HepG2 (cell line): ENCODE results near the gene FOSL2. TPM values are rescaled to one million over a fixed set of nuclear protein-coding genes. Genes with fewer than 3 reads are reported as not detected.

ENCODE experiments used
- CTCF ChIP-seq: sonication (generic); formaldehyde crosslinking; IDR thresholded peaks from 2 replicates; pipeline ENCODE4 v1.5.0; 2020; ENCODE audit warnings: mild to moderate bottlenecking, missing genetic modification reagents, moderate library complexity
- GPN1 ChIP-seq: sonication (generic); formaldehyde crosslinking; IDR thresholded peaks from 2 replicates; pipeline ENCODE4 v1.5.1; 2020; ENCODE audit warnings: missing genetic modification reagents, borderline replicate concordance
- ISL2 ChIP-seq: sonication (generic); formaldehyde crosslinking; IDR thresholded peaks from 2 replicates; pipeline ENCODE4 v1.5.0; 2020; ENCODE audit warnings: missing genetic modification reagents
- ONECUT2 ChIP-seq: sonication (generic); formaldehyde crosslinking; IDR thresholded peaks from 2 replicates; pipeline ENCODE4 v1.4.0; 2020; ENCODE audit warnings: missing genetic modification reagents
- PPARG ChIP-seq: conservative IDR thresholded peaks from 2 replicates; pipeline ENCODE4 v1.6.1; 2016; ENCODE audit warnings: missing biosample characterization, missing genetic modification reagents
- SETDB1 ChIP-seq: sonication (generic); formaldehyde crosslinking; IDR thresholded peaks from 2 replicates; pipeline ENCODE4 v1.5.1; 2020; ENCODE audit warnings: missing genetic modification reagents, mild to moderate bottlenecking, borderline replicate concordance
- TOPORS ChIP-seq: sonication (generic); formaldehyde crosslinking; IDR thresholded peaks from 2 replicates; pipeline ENCODE4 v1.8.0; 2023; ENCODE audit warnings: mild to moderate bottlenecking, missing genetic modification reagents
- ZFP36L1 ChIP-seq: sonication (generic); formaldehyde crosslinking; IDR thresholded peaks from 2 replicates; pipeline ENCODE4 v1.8.0; 2022; ENCODE audit warnings: mild to moderate bottlenecking, missing genetic modification reagents, moderate library complexity
- ZFP37 ChIP-seq: sonication (generic); formaldehyde crosslinking; IDR thresholded peaks from 2 replicates; pipeline ENCODE4 v1.4.0; 2020; ENCODE audit warnings: missing genetic modification reagents, borderline replicate concordance
- ZNF18 ChIP-seq: sonication (generic); formaldehyde crosslinking; IDR thresholded peaks from 2 replicates; pipeline ENCODE4 v1.8.0; 2022; ENCODE audit warnings: mild to moderate bottlenecking, missing genetic modification reagents; ENCODE audit not compliant: insufficient replicate concordance
- ZNF20 ChIP-seq: sonication (generic); formaldehyde crosslinking; IDR thresholded peaks from 2 replicates; pipeline ENCODE4 v1.4.0; 2020; ENCODE audit warnings: mild to moderate bottlenecking, moderate library complexity, missing genetic modification reagents
- ZNF761 ChIP-seq: sonication (generic); formaldehyde crosslinking; conservative IDR thresholded peaks from 2 replicates; pipeline ENCODE4 v1.4.0; 2020; ENCODE audit warnings: mild to moderate bottlenecking, missing genetic modification reagents
- ZSCAN20 ChIP-seq: sonication (generic); formaldehyde crosslinking; IDR thresholded peaks from 2 replicates; pipeline ENCODE4 v1.4.0; 2020; ENCODE audit warnings: missing genetic modification reagents, mild to moderate bottlenecking, borderline replicate concordance
- polyA plus RNA-seq, 8 experiments: library from polyadenylated mRNA; depleted of rRNA in 3 of 8; stranded (reverse) in 7 of 8; unstranded in 1 of 8; fragments of >200 nt; fragmentation: Illumina TruSeq in 4 of 8; extraction: Trizol in 4 of 8; gene quantifications; 2 replicates each; pipeline versions ENCODE4 v1.2.1 to v1.2.3, GENCODE V29; 2011 to 2016; ENCODE audit warnings: low read depth in 4 of 8, missing spikeins in 1 of 8, mixed read lengths in 1 of 8; ENCODE audit not compliant: insufficient read depth in 1 of 8
- total RNA-seq, 5 experiments: library from RNA; depleted of rRNA; stranded (reverse); fragments of >200 nt; fragmentation: Illumina TruSeq; extraction: Trizol; gene quantifications; 2 replicates each; pipeline ENCODE4 v1.2.3, GENCODE V29; 2016; ENCODE audit warnings: low read depth in 1 of 5
- TF ChIP-seq, protein P1 (sequence below): sonication (generic); formaldehyde crosslinking; IDR thresholded peaks from 2 replicates; pipeline ENCODE4 v1.9.0; 2022; ENCODE audit warnings: low read depth, missing genetic modification reagents
- TF ChIP-seq, protein P2 (sequence below): sonication (generic); formaldehyde crosslinking; IDR thresholded peaks from 2 replicates; pipeline ENCODE4 v1.4.0; 2020; ENCODE audit warnings: missing genetic modification reagents
- TF ChIP-seq, protein P3 (sequence below): sonication (generic); formaldehyde crosslinking; IDR thresholded peaks from 2 replicates; pipeline ENCODE4 v1.5.0; 2020; ENCODE audit warnings: mild to moderate bottlenecking, missing genetic modification reagents
- TF ChIP-seq, protein P4 (sequence below): sonication (generic); formaldehyde crosslinking; IDR thresholded peaks from 2 replicates; pipeline ENCODE4 v1.5.0; 2020; ENCODE audit warnings: mild to moderate bottlenecking, missing genetic modification reagents, borderline replicate concordance

Gene FOSL2
- total and polyA plus RNA-seq, 2 of the 13 experiments (the other 11 are each of a cell fraction or from before 2014, with no cell fraction given) = 3.4 to 18.1 TPM

GRCh38 chr2:28356095-28356911 is 36.4 kb upstream of the FOSL2 start (continued):
- TF ChIP-seq ZNF18 (CRISPR knock-in tag) = no peak
- TF ChIP-seq SETDB1 (CRISPR knock-in tag) = no peak
- TF ChIP-seq ZSCAN20 (CRISPR knock-in tag) = no peak
- TF ChIP-seq, protein P1, sequence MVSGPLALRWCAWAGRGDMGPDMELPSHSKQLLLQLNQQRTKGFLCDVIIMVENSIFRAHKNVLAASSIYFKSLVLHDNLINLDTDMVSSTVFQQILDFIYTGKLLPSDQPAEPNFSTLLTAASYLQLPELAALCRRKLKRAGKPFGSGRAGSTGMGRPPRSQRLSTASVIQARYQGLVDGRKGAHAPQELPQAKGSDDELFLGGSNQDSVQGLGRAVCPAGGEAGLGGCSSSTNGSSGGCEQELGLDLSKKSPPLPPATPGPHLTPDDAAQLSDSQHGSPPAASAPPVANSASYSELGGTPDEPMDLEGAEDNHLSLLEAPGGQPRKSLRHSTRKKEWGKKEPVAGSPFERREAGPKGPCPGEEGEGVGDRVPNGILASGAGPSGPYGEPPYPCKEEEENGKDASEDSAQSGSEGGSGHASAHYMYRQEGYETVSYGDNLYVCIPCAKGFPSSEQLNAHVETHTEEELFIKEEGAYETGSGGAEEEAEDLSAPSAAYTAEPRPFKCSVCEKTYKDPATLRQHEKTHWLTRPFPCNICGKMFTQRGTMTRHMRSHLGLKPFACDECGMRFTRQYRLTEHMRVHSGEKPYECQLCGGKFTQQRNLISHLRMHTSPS = no peak
- no peak for TF ChIP-seq ZFP36L1 (CRISPR knock-in tag)
- TF ChIP-seq, protein P2, sequence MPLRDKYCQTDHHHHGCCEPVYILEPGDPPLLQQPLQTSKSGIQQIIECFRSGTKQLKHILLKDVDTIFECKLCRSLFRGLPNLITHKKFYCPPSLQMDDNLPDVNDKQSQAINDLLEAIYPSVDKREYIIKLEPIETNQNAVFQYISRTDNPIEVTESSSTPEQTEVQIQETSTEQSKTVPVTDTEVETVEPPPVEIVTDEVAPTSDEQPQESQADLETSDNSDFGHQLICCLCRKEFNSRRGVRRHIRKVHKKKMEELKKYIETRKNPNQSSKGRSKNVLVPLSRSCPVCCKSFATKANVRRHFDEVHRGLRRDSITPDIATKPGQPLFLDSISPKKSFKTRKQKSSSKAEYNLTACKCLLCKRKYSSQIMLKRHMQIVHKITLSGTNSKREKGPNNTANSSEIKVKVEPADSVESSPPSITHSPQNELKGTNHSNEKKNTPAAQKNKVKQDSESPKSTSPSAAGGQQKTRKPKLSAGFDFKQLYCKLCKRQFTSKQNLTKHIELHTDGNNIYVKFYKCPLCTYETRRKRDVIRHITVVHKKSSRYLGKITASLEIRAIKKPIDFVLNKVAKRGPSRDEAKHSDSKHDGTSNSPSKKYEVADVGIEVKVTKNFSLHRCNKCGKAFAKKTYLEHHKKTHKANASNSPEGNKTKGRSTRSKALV = 0 out of 2 replicates have a peak, but pooled peaks have one; percentile 60
- TF ChIP-seq GPN1 (CRISPR knock-in tag) = no peak
- TF ChIP-seq, protein P3, sequence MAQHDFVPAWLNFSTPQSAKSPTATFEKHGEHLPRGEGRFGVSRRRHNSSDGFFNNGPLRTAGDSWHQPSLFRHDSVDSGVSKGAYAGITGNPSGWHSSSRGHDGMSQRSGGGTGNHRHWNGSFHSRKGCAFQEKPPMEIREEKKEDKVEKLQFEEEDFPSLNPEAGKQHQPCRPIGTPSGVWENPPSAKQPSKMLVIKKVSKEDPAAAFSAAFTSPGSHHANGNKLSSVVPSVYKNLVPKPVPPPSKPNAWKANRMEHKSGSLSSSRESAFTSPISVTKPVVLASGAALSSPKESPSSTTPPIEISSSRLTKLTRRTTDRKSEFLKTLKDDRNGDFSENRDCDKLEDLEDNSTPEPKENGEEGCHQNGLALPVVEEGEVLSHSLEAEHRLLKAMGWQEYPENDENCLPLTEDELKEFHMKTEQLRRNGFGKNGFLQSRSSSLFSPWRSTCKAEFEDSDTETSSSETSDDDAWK = no peak
- no peak for TF ChIP-seq PPARG (CRISPR knock-in tag)
- no peak for TF ChIP-seq ONECUT2 (CRISPR knock-in tag)
- TF ChIP-seq ISL2 (CRISPR knock-in tag) = 0 out of 2 replicates have a peak, but pooled peaks have one; percentile 28
- TF ChIP-seq, protein P4, sequence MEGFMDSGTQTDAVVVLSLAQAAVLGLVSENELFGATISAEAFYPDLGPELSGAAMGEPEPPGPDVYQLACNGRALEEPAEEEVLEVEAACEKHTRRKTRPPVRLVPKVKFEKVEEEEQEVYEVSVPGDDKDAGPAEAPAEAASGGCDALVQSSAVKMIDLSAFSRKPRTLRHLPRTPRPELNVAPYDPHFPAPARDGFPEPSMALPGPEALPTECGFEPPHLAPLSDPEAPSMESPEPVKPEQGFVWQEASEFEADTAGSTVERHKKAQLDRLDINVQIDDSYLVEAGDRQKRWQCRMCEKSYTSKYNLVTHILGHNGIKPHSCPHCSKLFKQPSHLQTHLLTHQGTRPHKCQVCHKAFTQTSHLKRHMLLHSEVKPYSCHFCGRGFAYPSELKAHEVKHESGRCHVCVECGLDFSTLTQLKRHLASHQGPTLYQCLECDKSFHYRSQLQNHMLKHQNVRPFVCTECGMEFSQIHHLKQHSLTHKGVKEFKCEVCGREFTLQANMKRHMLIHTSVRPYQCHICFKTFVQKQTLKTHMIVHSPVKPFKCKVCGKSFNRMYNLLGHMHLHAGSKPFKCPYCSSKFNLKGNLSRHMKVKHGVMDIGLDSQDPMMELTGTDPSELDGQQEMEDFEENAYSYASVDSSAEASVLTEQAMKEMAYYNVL = no peak
- TF ChIP-seq ZNF20 (CRISPR knock-in tag) = no peak
- 0 out of 2 replicates have a peak, but pooled peaks have one; percentile 4 for TF ChIP-seq CTCF (CRISPR knock-in tag)
- no peak for TF ChIP-seq ZNF761
- no peak for TF ChIP-seq TOPORS
- no peak for TF ChIP-seq ZFP37
